Stimulated activated naive CD8-positive, alpha-beta T cell treated with anti-CD3 and anti-CD28 coated beads, Interleukin-15, Interleukin-2, amounts not matched to agents 100 U/mL and 50 U/mL, for 24 hours (primary cell): Measurements from ENCODE around the gene PTPRN.
"Not testable (repeated sequence)": the region's sequence is repeated elsewhere in the genome, so short reads cannot be mapped to it uniquely, and the experiment has no call there.

Source experiments
- ATAC-seq: fragments of 150-1000 bp; cut with Tn5 transposase; one replicate; pipeline ENCODE4 v1.10.0; 2021
- DNase-seq: peaks from one replicate; pipeline ENCODE4 v3.0.0; 2021

The PTPRN gene

DNA sequence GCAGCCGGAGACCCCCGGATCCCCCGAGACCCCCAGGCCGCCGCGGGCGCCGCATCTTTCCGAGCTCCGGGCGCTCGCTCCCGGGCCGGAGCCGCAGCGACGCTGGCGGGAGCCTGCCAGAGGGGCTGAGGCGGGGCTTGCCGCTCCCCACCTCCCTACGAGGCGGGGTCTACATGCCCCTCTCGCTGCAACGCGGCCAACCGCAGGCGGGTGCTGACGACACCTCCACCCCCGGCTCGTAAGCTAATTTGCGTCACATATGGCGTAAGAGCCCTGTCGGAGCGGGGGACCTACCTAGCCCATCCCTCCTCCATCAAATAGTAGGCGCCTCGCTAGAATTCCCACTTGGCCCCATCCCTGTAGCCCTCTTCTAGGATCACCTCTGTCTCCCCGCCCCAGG, at the start of gene PTPRN:
Gene PTPRN, minus strand, starts transcription at position 124 of the 400 bp plus-strand sequence. Its CDS starts 69 bp downstream, at position 55.
- no peak for ATAC-seq

GRCh38 chr2:219358170-219359075, 49.2 kb upstream of the PTPRN start:
- DNase-seq (peak; percentile 29), ATAC-seq (peak; percentile 76)

More for the DNA sequence above, at the start of gene PTPRN:
- DNase-seq = no peak

DNA sequence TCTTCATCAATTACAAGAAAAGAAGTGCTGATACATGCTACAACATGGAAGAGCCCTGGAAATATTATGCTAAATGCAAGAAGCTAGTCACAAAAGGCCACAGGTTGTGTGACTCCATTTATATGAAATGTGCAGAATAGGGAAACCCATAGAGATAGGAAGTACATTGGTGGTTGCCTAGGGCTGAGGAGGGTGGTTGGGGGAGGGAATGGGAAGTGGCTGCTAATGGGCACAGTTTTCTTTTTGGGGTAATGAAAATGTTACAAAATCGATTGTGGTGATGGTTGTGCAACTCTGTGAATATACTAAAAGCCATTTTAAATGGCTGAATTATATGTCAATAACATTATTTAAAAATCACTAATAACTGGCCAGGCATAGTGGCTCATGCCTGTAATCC, 47.6 kb upstream of the PTPRN start:
- ATAC-seq = no peak
- DNase-seq = no peak

GRCh38 chr2:219354582-219354981, 45.4 kb upstream of the PTPRN start:
- DNase-seq (no peak), ATAC-seq (no peak)

DNA sequence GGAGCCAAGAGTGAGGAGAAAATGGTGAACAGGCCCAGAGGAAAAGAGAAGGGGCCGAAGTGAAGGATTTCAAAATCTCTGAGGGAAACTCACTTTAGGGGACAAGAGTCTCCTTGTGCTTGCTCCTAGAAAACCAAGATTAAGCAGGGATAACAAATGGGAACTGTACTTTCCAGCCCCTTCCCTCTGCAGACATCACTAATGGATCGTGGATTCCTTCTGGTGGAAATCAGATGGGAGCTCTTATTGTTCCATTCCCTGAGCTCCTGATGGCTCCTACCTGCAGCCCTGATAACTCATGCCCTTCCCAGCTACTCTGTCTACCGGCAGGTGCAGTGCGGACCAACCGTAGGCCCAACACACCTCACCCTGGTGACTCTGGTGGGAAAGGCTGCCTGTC, 43.9 kb upstream of the PTPRN start:
- ATAC-seq (no peak), DNase-seq (no peak)

DNA sequence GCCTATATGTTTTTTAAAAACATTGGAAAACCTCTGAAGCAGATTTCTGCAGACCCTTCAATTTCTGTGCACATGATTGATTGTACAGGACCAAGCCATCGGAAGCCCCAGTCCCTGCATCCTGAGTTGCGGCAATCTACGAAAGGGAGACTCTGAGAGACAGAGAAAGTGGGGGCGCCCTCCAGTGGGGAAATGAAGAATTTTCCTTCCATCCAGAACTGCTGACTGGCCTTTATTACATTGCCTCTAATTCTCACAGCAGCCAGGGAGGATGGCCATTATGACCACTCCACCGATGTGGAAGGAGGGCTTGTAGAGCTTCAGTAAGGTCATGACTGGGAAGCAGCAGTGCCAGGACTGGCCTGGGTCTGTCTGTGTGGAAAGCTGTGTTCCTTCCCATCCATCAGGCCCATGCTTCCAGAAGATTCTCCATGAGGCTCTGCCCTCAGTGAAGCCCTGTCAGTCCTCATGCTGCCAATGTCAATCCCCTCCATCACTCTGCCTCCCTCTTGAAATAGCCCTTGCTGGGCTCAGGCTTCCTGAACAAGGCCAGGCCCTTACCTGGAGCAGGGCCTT, 43.3 kb upstream of the PTPRN start:
- ATAC-seq (peak; percentile 63), DNase-seq (peak; percentile 81)

DNA sequence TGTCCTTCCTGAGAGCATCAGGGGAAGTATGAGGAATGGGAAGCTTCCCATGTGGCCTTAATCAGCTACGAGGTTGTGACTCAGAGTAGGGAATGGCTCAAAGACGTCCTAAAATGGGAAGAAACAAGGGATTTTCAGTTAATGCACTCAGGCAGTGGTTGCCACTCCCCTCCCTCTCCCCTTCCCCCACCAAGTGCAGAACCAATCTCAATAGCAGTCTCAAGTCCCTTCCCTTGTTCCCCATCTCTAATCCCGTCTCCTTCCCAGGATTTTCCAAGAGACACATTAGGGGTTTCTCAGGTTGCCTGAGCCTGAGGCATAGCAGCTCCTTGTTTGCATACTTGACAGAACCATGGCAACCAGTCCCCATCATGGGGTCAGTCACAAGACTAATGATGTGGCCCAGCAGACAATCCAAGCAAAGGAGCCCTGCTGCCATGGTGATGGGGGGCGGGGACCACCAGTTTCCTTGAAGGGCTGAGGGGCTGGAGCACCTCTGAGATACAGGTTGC, 41.6 kb upstream of the PTPRN start:
- no peak for ATAC-seq
- DNase-seq = no peak

DNA sequence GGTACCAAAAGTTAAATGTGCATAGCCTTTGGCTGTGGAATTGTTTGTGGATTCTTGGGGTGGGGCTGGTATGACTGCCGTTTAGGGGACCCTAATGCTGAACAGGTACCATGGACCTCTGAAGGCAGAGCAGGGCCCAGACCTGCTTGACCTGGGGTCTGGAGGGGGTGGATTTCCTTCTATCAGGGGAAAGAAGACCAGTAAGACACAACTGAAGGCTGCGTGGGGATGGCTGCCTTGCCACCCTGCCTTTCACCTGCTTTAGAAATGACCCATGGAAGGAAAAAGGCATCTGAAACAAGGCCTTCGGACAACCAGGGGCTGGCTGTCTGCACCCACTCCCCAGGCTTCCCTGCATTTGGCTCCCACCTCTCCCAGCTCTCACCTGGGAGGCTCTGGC, 41.0 kb upstream of the PTPRN start:
- DNase-seq = no peak
- no peak for ATAC-seq

DNA sequence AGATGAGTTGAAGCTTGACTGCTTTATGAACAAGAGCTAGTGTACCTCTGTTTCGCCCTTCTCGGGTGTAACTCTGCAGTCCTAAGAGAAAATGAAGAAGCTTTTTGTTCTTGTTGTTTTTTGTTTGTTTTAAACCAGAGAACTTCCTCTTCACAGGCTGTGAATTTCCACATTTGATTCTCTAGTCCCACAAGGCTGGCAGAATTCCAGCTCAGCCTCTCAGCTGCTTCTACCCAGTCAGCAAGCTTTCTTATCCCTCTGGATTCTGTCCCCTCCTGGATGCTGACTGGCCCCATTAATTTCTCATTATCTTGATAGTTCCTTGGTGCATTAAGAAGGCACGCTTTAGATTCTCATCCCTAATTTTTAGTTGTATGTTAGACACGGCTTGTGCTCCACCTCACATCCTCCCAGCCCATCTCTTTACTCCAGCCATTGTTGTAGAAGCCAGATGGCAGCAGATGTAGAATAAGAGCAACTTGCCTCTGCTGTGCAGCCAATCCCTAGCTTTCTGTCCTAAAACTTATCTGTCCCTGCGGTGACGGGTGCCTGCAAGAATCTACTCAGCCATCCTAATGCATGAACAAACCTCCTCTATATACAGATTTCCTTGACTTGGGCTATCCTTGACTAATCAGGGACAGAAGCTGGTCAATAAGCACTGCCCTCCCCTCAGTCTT, 35.7 kb upstream of the PTPRN start:
- ATAC-seq (no peak), DNase-seq (no peak)

DNA sequence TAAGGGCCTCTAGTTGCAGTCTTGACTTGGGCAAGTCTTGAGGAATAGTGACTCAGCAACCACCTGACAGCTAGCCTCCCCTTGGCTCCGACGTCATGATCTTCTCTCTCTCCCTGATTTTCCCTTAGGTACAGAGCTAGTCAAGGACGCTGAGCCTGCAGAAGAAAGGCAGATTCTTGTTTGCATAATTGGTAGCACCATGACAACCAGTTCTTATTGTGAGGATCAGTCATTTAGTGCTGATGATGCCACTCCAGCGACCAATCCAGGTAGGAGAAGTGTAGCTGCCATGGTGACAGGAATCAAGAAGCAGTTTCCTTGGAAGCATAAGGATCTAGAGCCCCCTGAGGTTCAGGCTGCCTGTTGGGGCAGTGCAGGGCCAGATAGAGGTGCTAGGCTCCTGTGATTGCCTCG, 26.2 kb upstream of the PTPRN start:
- DNase-seq (no peak), ATAC-seq (no peak)

GRCh38 chr2:219334076-219334475, 24.9 kb upstream of the PTPRN start:
- no peak for DNase-seq
- ATAC-seq = no peak

DNA sequence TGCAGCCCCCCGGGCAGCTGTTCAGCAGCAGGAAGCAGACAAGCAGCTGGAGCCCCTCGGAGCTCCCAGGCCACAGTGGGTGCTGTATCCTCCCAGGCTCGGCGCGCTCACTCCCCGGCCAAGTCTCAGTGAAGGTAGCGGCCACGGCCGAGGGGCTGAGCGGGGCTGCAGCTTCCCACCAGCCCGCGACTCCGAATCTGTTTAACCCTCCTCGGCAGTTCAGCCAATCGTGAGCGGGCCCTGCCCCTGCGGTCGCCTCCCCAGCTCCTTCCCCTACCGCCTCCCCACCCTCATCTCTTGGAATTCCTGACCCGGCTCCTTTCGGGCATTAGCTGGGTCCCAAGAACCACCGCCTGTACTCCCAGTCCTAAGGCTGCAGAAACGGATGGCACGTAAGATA, 23.3 kb upstream of the PTPRN start, which contains the start of gene RESP18:
Gene RESP18, minus strand, starts transcription at position 203 of the 400 bp plus-strand sequence.
- ATAC-seq (no peak), DNase-seq (no peak)

DNA sequence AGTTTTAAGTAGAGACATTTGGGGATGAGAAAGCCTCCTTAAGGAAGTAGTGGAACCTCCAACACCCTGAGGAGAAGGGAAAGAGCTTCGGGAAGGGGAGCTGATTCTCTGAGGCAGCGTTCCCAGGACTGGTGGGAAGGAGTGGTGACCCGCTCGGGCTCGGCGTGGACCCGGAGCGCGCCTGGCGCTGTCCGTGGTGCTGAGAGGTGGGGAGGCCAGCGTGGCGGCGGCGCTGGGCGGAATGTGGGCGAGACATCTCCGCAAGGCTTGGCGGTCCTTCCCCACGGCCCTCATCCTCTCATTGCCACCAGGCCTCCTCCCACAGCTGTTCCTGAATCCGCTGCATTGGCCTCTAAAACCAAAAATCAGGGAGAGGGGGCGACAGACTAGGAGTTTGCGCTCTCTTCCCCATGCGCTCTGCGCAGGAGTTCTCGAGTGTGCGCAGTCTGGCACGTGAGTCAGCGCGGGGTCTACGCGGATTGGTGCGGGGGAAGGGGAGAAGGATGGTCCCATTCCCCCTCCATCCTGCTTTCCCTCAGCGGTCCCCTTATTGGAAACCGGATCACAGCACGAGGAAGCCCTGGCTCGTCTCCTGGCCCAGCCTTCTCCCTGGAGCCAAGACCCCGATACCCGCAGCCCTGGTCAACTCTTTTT, 22.5 kb upstream of the PTPRN start:
- peak; percentile 49 for DNase-seq
- ATAC-seq = no peak

DNA sequence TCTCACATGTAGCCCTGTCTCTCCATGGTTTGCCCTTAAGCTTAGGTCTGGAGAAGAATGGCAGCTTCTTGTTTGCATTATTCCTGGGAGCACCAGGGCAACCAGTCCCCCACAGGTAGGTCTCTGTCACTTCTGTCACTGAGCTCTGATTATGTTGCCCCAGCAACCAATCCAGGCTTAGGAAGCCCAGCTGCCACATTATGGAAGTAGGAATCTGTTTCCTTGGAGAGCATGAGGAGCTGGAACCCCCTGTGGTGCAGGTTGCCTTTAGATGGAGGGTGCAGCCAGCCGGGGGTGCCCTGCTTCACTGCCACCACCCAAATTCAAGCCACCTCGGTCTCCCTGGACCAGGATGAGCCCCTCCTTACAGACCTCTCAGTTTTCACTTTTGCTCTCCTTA, 18.5 kb upstream of the PTPRN start:
- DNase-seq = no peak
- no peak for ATAC-seq

GRCh38 chr2:219325657-219326315, 16.6 kb upstream of the PTPRN start:
- ATAC-seq (no peak), DNase-seq (no peak)

GRCh38 chr2:219325136-219325535, 15.9 kb upstream of the PTPRN start:
- no peak for ATAC-seq
- DNase-seq = no peak

DNA sequence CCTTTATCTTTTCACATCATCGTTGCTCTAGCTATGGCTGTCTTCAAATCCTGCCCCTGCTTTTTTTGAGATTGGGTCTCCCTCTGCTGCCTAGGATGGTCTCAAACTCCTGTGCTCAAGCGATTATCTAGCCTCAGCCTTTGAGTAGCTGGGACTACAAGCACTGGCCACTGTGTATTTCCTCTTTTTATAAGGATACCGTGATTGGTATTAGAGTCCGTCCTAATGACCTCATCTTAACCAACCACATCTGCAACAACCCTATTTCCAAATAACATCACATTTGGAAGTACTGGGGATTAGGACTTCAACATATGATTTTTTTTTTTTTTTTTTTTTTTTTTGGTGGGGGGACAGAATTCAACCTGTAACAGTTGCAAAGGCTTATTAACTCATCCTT, 14.2 kb upstream of the PTPRN start:
- ATAC-seq (no peak), DNase-seq (no peak)

DNA sequence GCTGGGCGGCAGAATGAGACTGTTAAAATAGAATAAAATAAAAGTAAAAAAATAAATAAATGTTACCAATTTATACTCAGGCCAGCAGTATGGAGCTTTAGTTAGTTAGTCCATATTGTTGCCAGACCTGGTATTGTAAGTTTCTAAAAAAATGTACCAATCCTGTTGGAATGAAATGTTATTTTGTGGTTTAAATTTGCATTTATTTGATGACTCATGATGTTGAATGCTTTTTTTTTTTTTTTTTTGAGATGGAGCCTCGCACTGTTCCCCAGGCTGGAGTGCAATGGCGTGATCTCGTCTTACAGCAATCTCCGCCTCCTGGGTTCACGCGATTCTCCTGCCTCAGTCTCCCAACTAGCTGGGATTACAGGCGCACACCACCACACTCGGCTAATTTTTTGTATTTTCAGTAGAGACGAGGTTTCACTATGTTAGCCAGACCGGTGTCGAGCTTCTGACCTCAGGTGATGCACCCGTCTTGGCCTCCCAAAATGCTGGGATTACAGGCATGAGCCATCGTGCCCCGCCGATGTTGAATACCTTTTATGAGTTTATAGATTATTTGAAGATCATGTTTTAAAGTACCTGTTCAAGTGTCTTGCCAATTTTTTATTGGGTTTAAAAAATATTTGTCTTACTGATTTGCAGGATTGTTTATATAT, 5.7 kb upstream of the PTPRN start:
- no peak for DNase-seq
- ATAC-seq = no peak

- not testable (repeated sequence) for DNase-seq, ATAC-seq
Measured at GRCh38 chr2:219312683-219313263, 3.6 kb upstream of the PTPRN start.
